Mononuclear cell (primary cell): ENCODE data around the gene SLC39A11. TPM values are rescaled to one million over a fixed set of nuclear protein-coding genes. Genes with fewer than 3 reads are reported as not detected.

Source experiments
- H3K27me3 ChIP-seq: 2 replicates; pipeline ENCODE4 v1.6.0; 2011; ENCODE audit warnings: low read length, control low read depth; ENCODE audit not compliant: insufficient read depth
- H3K4me1 ChIP-seq: 2 replicates; pipeline ENCODE4 v1.5.1; 2011; ENCODE audit warnings: mild to moderate bottlenecking, low read length, control low read depth; ENCODE audit not compliant: insufficient read depth
- H3K4me3 ChIP-seq: 2 replicates; pipeline ENCODE4 v1.5.1; 2011; ENCODE audit warnings: mild to moderate bottlenecking, low read length, moderate library complexity
- H3K9me3 ChIP-seq: 2 replicates; pipeline ENCODE4 v1.5.1; 2011; ENCODE audit warnings: low read depth, mild to moderate bottlenecking, control low read depth, low read length
- total RNA-seq: library from RNA; depleted of rRNA; stranded (reverse); fragments of >200 nt; gene quantifications from one replicate; pipeline ENCODE4 v1.2.3, GENCODE V29; 2012

Gene SLC39A11
- total RNA-seq, 1 donor, result 14.4 TPM

DNA sequence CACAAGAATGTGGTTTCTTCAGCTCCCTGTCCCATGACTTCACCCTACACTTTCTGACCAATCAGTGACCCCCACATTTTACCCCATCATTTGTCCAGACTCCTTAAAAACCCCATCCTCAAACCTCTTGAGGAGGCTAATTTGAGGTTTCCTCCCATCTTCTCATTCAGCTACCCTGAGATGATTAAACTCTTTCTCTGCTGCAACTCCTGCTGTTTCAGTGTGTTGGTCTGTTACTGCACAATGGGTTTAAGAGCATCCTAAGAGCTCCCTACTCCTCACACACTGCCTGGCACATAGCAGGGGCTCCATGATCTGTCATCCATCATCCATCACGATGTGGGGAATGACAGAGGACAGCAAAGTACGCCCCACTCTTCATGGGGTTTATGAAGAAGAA, 212.6 kb downstream of the SLC39A11 start:
- Histone ChIP-seq H3K27me3 (no peaks in the 10 kb centered on the region), H3K4me3 (no peak overlapping the region), H3K9me3 (peaks cover 22% of the 10 kb centered on the region)

DNA sequence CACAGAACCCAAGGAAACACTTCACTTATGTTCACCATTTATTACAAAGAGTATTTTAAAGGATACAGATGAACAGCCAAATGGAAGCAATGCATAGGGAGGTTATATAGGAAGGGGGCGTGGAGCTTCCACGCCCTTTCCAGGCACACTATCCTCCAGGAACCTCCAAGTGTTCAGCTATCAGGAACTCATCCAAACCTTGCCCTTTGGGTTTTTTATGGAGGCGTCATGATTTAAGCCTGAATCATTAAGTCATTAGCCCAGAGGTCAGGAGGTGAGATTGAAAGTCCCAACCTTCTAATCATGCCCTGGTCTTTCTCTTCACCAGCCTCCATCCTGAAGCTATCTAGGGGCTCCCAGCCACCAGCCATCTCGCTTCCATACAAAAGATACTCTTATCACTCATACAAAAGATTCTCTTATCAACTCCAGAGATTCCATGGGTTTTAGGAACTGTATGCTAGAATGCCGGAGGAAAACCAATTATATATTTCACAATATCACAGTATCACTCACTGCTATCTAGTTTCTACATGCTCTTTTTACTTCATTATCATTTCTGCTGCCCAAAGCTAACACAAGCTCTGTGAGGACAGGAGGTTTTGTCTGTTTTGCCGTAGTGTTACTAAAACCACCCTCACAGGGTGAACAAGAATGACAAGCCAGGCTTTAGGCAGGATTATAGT, 213.4 kb downstream of the SLC39A11 start:
- no peaks in the 10 kb centered on the region for H3K27me3 ChIP-seq
- H3K9me3 ChIP-seq, result peaks cover 22% of the 10 kb centered on the region
- H3K4me1 ChIP-seq, result no peaks in the 10 kb centered on the region
- no peak overlapping the region for H3K4me3 ChIP-seq

More for the DNA sequence above, 212.6 kb downstream of the SLC39A11 start:
- H3K4me1 ChIP-seq, result no peaks in the 10 kb centered on the region

DNA sequence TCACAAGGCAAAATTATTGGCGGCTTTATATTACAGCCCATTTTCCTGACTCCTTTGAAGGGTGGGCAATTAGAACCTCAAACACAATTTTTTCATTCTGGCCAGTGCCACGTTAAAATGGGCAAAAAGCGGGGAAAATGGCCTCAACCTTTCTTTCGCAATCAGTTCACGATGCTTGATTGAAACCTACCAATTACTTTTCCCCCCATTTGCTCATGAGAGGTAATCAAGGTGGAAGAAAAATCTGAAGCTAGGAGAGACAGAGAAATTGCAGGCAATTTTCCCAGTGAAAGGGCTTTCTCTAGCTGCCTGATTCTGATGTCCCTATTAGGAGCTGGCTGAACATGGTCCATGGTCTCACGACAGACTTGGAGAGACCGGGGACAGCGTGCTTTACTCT, 215.1 kb downstream of the SLC39A11 start:
- no peaks in the 10 kb centered on the region for H3K4me1 ChIP-seq
- H3K9me3 ChIP-seq, result peaks cover 22% of the 10 kb centered on the region
- H3K4me3 ChIP-seq, result no peak overlapping the region
- no peaks in the 10 kb centered on the region for H3K27me3 ChIP-seq

DNA sequence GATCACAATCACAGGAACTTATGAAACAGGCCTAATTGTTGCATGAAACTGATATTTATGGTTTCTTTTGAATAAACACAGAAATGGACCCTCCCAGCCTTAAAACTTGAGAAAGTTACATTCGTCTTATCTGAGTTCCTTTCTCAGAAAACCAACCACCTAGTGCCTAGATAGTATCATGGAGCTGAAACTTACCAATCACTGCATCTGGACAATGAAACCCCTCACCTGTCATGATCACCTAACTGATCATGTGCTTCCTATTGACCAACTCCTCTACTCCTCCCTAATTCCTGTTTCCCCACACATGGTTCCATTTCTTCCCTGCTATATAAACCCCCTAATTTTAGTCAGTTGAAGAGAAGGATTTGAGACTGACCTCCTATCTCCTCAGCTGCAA, 216.1 kb downstream of the SLC39A11 start:
- Histone ChIP-seq H3K27me3 (no peaks in the 10 kb centered on the region), H3K9me3 (peaks cover 22% of the 10 kb centered on the region), H3K4me1 (no peaks in the 10 kb centered on the region), H3K4me3 (no peak overlapping the region)

DNA sequence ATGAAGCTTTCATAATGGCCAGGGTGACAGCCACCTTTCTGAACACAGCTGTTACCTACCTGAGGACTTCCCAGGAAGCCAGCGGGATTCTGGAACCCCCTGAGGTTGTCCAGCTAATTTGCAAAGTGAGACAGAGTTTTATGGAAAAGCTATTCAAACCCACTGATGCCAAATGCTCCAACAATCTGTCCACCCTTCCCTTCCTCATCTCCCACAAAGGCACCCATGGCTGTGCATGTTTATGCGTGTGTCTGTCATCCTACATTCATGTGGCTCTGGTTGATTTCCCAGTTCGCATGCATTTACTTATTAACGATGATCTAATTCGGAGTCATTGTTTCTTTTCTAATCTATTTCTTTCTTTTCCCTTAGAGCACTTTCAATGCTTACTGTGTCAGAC, 217.1 kb downstream of the SLC39A11 start:
- Histone ChIP-seq H3K27me3 (no peaks in the 10 kb centered on the region), H3K4me1 (no peaks in the 10 kb centered on the region), H3K9me3 (peaks cover 22% of the 10 kb centered on the region), H3K4me3 (no peak overlapping the region)

DNA sequence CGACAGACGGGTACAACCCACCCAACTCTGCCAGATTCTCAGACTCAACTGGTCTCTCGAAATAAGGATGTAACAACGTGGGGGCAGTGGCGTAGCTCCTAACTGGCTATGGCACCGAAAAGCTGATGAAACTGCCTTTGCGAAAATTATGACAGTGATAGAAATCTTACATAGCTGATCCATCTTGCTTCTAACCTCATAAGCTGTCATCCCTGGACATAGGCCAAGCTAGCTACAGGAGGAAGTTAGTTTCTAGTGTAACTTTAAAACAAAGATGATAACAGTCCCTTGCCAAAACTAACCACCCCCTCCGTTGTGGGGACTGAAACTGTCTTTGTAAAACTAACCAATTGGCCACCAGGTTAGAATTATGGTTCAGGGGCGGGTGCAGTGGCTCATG, 220.1 kb downstream of the SLC39A11 start:
- Histone ChIP-seq H3K4me3 (no peak overlapping the region), H3K27me3 (no peaks in the 10 kb centered on the region), H3K4me1 (no peaks in the 10 kb centered on the region), H3K9me3 (peaks cover 13% of the 10 kb centered on the region)

DNA sequence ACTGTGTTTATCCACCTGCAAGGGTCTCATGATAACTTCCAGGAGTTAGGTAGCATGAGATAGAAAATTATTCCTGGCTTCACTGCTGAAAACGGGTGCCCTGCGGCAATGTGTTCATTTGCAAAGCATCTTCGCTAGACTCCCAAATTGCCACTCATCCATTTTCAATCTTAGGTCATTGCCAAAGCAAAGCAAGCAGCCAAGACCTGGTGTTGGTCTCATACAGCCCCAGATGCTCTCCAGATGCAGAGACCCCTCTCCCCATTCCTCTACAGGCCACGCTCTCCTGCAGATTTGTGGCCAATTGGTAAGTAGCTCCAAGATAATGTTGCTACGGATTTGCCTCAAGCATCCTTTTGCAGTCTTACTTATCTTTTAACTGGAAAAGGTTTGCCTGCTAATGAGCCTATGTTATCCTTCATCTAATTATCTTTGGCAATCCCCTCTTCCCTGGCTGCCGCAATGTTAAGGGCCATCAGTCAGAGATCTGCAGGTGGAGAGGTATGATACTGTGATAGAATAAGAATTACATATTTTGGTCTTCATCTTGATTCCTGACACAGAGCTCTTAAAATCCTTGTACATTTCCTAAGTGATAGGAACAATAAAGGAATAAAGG, 222.0 kb downstream of the SLC39A11 start:
- Histone ChIP-seq H3K4me1 (no peaks in the 10 kb centered on the region), H3K27me3 (no peaks in the 10 kb centered on the region), H3K4me3 (no peak overlapping the region), H3K9me3 (no peaks in the 10 kb centered on the region)

DNA sequence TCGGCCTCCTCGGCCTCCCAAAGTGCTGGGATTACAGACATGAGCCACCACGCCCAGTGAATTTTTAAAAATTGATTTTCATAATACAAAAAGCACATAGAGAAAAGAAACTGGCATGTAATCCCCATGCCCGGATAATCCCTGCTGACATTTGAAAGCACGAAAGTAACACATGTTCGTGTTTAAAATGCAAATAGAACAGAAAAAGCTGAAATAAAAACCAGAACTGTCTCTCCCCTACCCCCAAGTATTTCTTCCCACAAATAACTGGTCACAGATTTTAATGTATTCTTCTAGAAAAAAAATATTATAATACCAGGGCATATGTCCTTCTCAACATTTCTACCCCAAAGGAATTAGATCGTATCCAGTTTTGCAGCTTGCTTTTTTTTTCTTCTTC, 222.9 kb downstream of the SLC39A11 start:
- H3K27me3 ChIP-seq, result no peaks in the 10 kb centered on the region
- no peaks in the 10 kb centered on the region for H3K9me3 ChIP-seq
- no peak overlapping the region for H3K4me3 ChIP-seq
- no peaks in the 10 kb centered on the region for H3K4me1 ChIP-seq

DNA sequence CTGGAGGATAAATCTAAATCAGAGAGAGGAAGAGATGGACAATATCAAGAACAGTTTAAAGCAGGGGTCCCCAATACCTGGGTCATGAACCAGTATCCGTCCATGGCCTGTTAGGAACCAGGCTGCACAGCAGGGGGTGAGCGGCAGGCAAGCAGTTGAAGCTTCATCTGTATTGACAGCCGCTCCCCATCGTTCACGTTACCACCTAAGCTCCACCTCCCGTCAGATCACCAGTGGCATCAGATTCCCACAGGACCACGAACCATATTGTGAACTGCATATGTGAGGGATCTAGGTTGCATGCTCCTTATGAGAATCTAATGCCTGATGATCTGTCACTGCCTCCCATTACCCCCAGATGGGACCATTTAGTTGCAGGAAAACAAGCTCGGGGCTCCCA, 226.5 kb downstream of the SLC39A11 start:
- H3K27me3 ChIP-seq, result no peaks in the 10 kb centered on the region

DNA sequence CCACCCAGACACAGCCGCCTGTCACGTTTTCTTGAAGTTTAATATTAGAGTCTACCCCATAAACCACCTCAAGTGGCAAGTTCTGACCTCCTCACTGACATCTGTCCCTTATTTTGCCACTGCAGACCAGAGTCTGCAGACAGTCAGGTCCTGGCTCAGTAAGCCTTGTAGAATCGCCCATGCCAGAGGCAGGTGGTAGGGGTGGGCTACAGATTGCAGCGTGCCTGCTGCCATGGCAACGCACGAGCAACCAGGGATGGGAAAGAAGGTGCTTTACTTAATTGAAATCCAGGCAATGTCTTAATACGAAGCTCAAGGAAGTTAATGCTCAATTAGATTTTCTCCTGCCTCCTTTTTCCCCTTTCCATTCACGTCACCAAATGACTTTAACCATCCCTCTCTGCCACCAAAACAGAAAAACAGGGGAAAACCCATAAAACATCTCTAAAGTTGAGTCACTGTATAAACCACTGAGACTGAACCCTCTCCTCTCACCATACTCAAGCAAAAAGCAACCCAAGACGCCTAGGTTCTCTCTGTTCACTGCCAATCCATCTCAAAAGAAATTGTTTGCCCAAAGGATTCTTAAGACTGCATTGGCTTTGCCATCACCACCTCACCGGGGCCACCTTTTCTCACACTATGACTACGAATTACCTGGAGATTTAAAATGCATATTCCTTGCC, 228.8 kb downstream of the SLC39A11 start:
- H3K9me3 ChIP-seq, result no peaks in the 10 kb centered on the region
- H3K4me3 ChIP-seq, result no peak overlapping the region
- H3K27me3 ChIP-seq, result no peaks in the 10 kb centered on the region
- no peaks in the 10 kb centered on the region for H3K4me1 ChIP-seq

More for the DNA sequence above, 226.5 kb downstream of the SLC39A11 start:
- H3K4me3 ChIP-seq, result no peak overlapping the region
- H3K9me3 ChIP-seq, result no peaks in the 10 kb centered on the region
- no peaks in the 10 kb centered on the region for H3K4me1 ChIP-seq

DNA sequence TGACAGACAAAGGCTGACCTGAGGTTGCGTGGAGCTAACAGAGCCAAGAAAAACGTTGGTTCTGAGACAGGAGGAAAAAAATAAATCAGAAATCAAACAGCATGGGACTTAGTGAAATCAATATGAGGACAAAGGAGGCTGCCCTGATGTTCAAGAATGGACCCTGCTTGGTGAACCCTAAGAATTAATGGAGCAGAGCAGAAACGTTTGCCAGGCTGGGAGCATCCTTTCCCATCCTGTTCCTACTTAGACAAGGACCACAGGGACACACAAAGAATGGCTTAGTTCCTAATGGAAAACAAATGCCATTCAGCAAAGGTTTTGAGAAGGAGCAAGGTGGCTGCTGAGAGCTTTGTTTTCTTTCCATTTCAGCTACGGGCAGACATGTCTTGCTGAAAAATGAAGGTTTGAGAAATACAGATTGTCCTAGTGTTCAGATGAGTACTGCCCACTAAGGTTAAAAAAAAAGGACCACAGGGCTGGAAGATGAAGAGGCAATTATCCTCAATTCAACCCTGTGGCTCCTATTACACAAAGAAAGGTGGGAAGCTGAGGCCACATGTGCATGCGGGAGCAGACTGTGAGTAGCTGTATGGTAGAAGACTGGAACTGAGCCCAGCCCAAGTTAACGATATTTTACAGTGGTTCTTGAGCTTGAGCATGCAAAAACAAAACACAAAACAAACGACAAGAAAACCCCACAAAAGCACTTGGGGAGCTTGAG, 230.1 kb downstream of the SLC39A11 start:
- no peaks in the 10 kb centered on the region for H3K9me3 ChIP-seq
- H3K27me3 ChIP-seq, result no peaks in the 10 kb centered on the region
- no peaks in the 10 kb centered on the region for H3K4me1 ChIP-seq
- H3K4me3 ChIP-seq, result no peak overlapping the region

DNA sequence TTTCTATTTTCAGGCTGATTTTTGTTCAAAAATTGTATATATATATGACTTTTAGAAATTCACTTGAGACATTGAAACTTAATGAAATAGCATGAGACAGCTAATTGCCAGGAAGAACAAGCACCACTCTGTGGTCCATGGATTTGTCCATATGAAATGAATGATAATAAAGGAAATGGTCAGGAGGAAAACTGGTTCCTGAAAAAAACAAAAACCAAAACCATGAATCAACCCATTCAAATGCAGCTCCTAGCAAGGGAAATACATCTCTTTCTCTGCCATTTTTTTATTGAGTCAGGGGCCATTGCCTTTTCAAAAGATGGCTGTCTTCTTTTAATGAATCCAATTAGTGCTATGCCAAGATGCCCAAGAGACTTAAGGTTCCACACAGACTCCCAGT, 230.7 kb downstream of the SLC39A11 start:
- H3K27me3 ChIP-seq, result no peaks in the 10 kb centered on the region
- H3K4me3 ChIP-seq, result no peak overlapping the region
- H3K4me1 ChIP-seq, result no peaks in the 10 kb centered on the region
- H3K9me3 ChIP-seq, result no peaks in the 10 kb centered on the region

DNA sequence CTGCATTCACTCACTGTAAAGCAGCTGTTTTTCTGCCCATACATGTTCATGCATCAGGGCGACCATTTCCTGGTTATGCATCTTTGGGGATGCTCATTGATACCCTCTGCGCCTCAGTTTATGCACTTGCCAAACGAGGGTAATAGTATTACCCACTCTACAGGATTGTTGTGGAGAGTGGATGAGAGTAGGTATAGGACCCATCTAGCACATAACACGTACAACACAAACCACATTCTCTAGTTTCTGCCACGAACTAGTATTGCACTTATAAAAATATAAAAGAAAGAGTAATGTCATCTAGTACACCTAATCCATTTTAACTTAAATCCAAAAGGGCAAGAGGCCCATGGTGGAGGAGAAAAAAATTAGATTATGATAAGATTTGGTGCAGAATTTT, 231.7 kb downstream of the SLC39A11 start:
- Histone ChIP-seq H3K4me1 (no peaks in the 10 kb centered on the region), H3K9me3 (no peaks in the 10 kb centered on the region), H3K4me3 (no peak overlapping the region), H3K27me3 (no peaks in the 10 kb centered on the region)

DNA sequence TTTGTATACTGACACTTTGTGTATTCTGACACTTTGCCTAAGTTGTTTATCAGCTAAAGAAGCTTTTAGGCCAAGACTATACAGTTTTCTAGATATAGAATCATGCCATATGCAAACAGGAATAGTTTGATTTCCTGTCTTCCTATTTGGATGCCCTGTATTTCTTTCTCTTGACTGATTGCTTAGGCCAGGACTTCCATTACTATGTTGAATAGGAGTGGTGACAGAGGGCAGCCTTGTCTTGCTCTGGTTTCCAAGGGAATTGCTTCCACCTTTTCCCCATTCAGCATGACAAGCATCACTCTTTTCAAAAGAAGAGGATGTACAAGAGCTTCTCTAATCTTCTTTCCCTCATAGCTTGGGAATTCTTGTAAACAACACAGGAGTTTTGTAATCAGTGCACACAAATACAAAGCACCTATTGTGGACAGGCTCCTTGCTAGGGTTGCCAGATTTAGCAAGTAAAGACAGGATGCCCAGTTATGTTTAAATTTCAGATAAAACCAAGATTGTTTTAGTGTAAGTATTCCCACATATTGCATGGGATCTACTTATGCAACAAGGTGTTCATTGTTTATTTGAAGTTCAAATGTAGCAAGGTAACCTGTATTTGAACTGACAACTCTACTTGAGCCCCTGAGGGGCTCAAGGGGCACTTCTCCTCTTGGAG, 233.5 kb downstream of the SLC39A11 start:
- Histone ChIP-seq H3K9me3 (no peaks in the 10 kb centered on the region), H3K27me3 (no peaks in the 10 kb centered on the region), H3K4me3 (no peak overlapping the region), H3K4me1 (no peaks in the 10 kb centered on the region)
